Vagina (tissue), 2 donors: Measurements from ENCODE around the gene UBL4B.

Source experiments
- CTCF ChIP-seq, 3 experiments: fragments of 450-650 bp in 2 of 3; fragments of 200-600 bp in 1 of 3; sonication (generic) in 1 of 3; IDR thresholded peaks; one replicate each; pipeline ENCODE4 v1.5.1; 2017 to 2019; ENCODE audit warnings: antibody characterized with exemption in 3 of 3, mild to moderate bottlenecking in 2 of 3, moderate library complexity in 2 of 3
- POLR2AphosphoS5 ChIP-seq, 2 donors: sonication (generic); formaldehyde crosslinking; IDR thresholded peaks; one replicate each; pipeline ENCODE4 v1.9.0; 2017; ENCODE audit warnings: antibody characterized with exemption in 2 of 2, mild to moderate bottlenecking in 2 of 2, low read depth in 1 of 2; ENCODE audit not compliant: insufficient read depth in 1 of 2

DNA sequence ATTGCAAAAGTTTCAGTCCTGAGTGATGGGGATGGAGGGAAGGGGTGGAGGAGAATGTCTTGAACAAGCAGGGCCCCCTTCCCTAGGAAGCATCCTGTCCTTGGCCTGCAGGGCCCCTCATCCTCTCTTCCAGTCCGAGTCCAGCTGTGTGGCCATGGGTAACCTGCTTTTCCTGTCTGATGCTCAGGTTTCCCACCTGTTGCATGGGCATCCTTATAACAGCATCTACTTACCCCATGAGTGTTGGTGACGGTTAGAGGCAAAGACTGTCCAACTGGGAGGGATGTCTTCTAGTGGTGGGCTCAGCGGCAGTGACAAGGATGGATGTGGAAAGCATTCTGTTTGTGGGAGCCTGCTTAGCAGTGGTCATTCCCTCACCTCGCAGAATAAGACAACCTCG lies 1.9 kb downstream of the UBL4B start:
- no peak for TF ChIP-seq CTCF (IDR thresholded peaks at IDR 0.05)
- TF ChIP-seq POLR2AphosphoS5 (IDR thresholded peaks at IDR 0.05; ENCODE audit: insufficient read depth in 1 of 2, low read depth in 1 of 2) = no peak
